Pancreas (tissue), 10 donors: ENCODE results near the gene ZDHHC19. TPM values are rescaled to one million over a fixed set of nuclear protein-coding genes. Genes with fewer than 3 reads are reported as not detected.

Experiments
- ATAC-seq, 4 donors: fragments of 200-7000 bp; cut with Tn5 transposase; one replicate each; pipeline versions ENCODE4 v1.8.0 to v1.9.1; 2020; ENCODE audit warnings: mild to moderate bottlenecking in 4 of 4, moderate library complexity in 4 of 4
- DNase-seq, 6 donors: peaks; one replicate each; pipeline ENCODE4 v3.0.0-alpha.2; 2020
- FAIRE-seq: peaks from 2 replicates; lab custom pipeline; 2012; peaks lifted over from hg19 to GRCh38; lab: Jason Lieb, UNC
- H3K27ac ChIP-seq, 4 donors: fragments of 200-600 bp; sonication (generic); 1 replicate in 3 of 4; 2 replicates in 1 of 4; pipeline versions ENCODE4 v1.5.0 to v1.8.0; 2020
- H3K27me3 ChIP-seq, 4 donors: fragments of 200-600 bp; one replicate each; pipeline ENCODE4 v1.8.0; 2021
- H3K36me3 ChIP-seq, 3 donors: fragments of 200-600 bp; sonication (generic) in 1 of 3; one replicate each; pipeline versions ENCODE4 v1.5.0 to v1.8.0; 2020 to 2021
- H3K4me1 ChIP-seq, 3 donors: fragments of 200-600 bp; one replicate each; pipeline ENCODE4 v1.8.0; 2021
- H3K4me3 ChIP-seq, 4 donors: fragments of 200-600 bp; sonication (generic) in 2 of 4; one replicate each; pipeline versions ENCODE4 v1.5.0 to v1.8.0; 2020 to 2021
- H3K9me3 ChIP-seq, 4 donors: fragments of 200-600 bp; one replicate each; pipeline ENCODE4 v1.8.0; 2021
- CTCF ChIP-seq, 4 donors: fragments of 200-600 bp; sonication (generic) in 3 of 4; IDR thresholded peaks; one replicate each; pipeline versions ENCODE4 v1.5.0 to v1.8.0; 2021; ENCODE audit warnings: antibody characterized with exemption in 4 of 4
- WGBS, 2 donors: extraction: QIAGEN DNeasy Blood & Tissue Kit; methylation state at CpG; one replicate each; pipeline ENCODE4 v1.1.7; 2013; 5-methylcytosine and 5-hydroxymethylcytosine counted together
- intact Hi-C, 3 donors: fragments of 100-400 bp; cut with DNase I; formaldehyde crosslinking; loops; one replicate each; pipeline versions ENCODE4 v1.11.1 to v1.14.2; 2022
- polyA plus RNA-seq, 2 donors: library from polyadenylated mRNA; stranded (reverse); fragments of 200-250 nt; gene quantifications; one replicate each; pipeline ENCODE4 v1.2.3, GENCODE V29; 2013
- total RNA-seq, 6 donors: library from RNA; stranded (reverse); fragmentation: NEBNext Ultra II Directional in 4 of 6; extraction: Animal tissue kit (Norgen Biotek cat#: 25700) in 4 of 6; gene quantifications; one replicate each; pipeline versions ENCODE4 v1.2.1 to v1.2.4, GENCODE V29; 2021 to 2023
- donor health status: healthy with polysubstance abuse.
- donor health status: DM: no; HTN: no; CAD: no; lungs with moderate emphysema.
- donor health status: DM: no; HTN: no; CAD: no.
- donor health status: control.
- donor health status: control.
- donor health status: Bipolar disorder and iron deficiency.
- donor health status: DM: yes; HTN: yes; CAD: no.
- donor health status: DM: no; HTN: no; CAD: no.
- donor health status: DM: no; HTN: no; CAD: no.
- donor health status: DM: yes; HTN: yes; CAD: no.

ZDHHC19 gene
- total and polyA plus RNA-seq, 8 donors: 0.17 to 0.21 TPM; not detected in 6

- 86 to 91% methylated on average over 6 of the region's 6 CpGs for WGBS, 2 donors
- DNase-seq (no peak), ATAC-seq (no peak), FAIRE-seq (no peak)
- intact Hi-C loops: no loop called here
- Histone ChIP-seq H3K4me1 (peaks cover 8 to 26% (median 20%) of the 10 kb centered on the region in 3 donors), H3K27ac (peak overlapping the region in 1 of 4 donors; percentile 17), H3K4me3 (no peak overlapping the region), H3K27me3 (no peaks in the 10 kb centered on the region), H3K9me3 (no peaks in the 10 kb centered on the region), H3K36me3 (no peaks in the 10 kb centered on the region)
- TF ChIP-seq CTCF (IDR thresholded peaks at IDR 0.05): no peak
Observed at GRCh38 chr3:196163212-196163611, 48.0 kb downstream of the ZDHHC19 start.

- Histone ChIP-seq H3K36me3 (no peaks in the 10 kb centered on the region), H3K27me3 (no peaks in the 10 kb centered on the region), H3K9me3 (no peaks in the 10 kb centered on the region), H3K27ac (peak overlapping the region in 2 of 4 donors; percentile 17 to 40), H3K4me1 (peaks cover 8 to 26% (median 20%) of the 10 kb centered on the region in 3 donors), H3K4me3 (no peak overlapping the region)
- DNase-seq: peak in 4 of 6 donors; percentile 36 to 61 (median 52)
- intact Hi-C loops: no loop called here
- no peak for FAIRE-seq
- WGBS, 2 donors: 27 to 42% methylated on average over 9 of the region's 9 CpGs
- peak; percentile 8 to 54 (median 46) for ATAC-seq
- TF ChIP-seq CTCF (IDR thresholded peaks at IDR 0.05): no peak
Observed at GRCh38 chr3:196162679-196163078, 48.5 kb downstream of the ZDHHC19 start.

- peak; percentile 79 to 88 (median 82) for ATAC-seq
- 37 to 42% methylated on average over 15 of the region's 15 CpGs for WGBS, 2 donors
- DNase-seq: peak in 5 of 6 donors; percentile 41 to 74 (median 54)
- Histone ChIP-seq H3K27me3 (no peaks in the 10 kb centered on the region), H3K4me1 (peaks cover 8 to 26% (median 20%) of the 10 kb centered on the region in 3 donors), H3K36me3 (no peaks in the 10 kb centered on the region), H3K4me3 (no peak overlapping the region), H3K27ac (peak overlapping the region; percentile 40 to 78 (median 66)), H3K9me3 (no peaks in the 10 kb centered on the region)
- FAIRE-seq: no peak
- intact Hi-C loops: no loop called here
- TF ChIP-seq CTCF (IDR thresholded peaks at IDR 0.05): no peak
Observed at GRCh38 chr3:196159952-196160804, 51.0 kb downstream of the ZDHHC19 start.

- no peaks in the 10 kb centered on the region for H3K27me3 ChIP-seq
- H3K4me3 ChIP-seq: no peak overlapping the region
- H3K9me3 ChIP-seq: no peaks in the 10 kb centered on the region
- DNase-seq (no peak), FAIRE-seq (no peak), ATAC-seq (no peak)
- H3K27ac ChIP-seq: peak overlapping the region in 3 of 4 donors; percentile 58 to 78 (median 73)
- WGBS, 2 donors: 97 to 98% methylated on average over 13 of the region's 13 CpGs
- peaks cover 8 to 26% (median 20%) of the 10 kb centered on the region in 3 donors for H3K4me1 ChIP-seq
- intact Hi-C loops: no loop called here
- no peaks in the 10 kb centered on the region for H3K36me3 ChIP-seq
- TF ChIP-seq CTCF (IDR thresholded peaks at IDR 0.05): no peak
Observed at GRCh38 chr3:196159526-196159925, 51.7 kb downstream of the ZDHHC19 start.

GRCh38 chr3:196156160-196156559 lies 55.0 kb downstream of the ZDHHC19 start:
- no peak for TF ChIP-seq CTCF (IDR thresholded peaks at IDR 0.05)
- Histone ChIP-seq H3K9me3 (no peaks in the 10 kb centered on the region), H3K4me3 (no peak overlapping the region), H3K27me3 (no peaks in the 10 kb centered on the region), H3K4me1 (peaks cover 8 to 13% (median 11%) of the 10 kb centered on the region in 3 donors), H3K36me3 (no peaks in the 10 kb centered on the region), H3K27ac (no peak overlapping the region)
- 88 to 90% methylated on average over 6 of the region's 6 CpGs for WGBS, 2 donors
- intact Hi-C loops: no loop called here
- ATAC-seq: no peak
- DNase-seq: no peak
- no peak for FAIRE-seq
